ENCODE measurements around the gene FOXN1. TPM values are rescaled to one million over a fixed set of nuclear protein-coding genes. Genes with fewer than 3 reads are reported as not detected.

Gene FOXN1
- total and polyA plus RNA-seq, 2 of the 4 experiments (the other 2 are of a cell fraction): not detected

- H4K20me1 ChIP-seq (ENCODE audit: insufficient read depth, low read length): peaks cover 5% of the 10 kb centered on the region; the same call in 1 of the 2 replicates
- peaks cover 14% of the 10 kb centered on the region for H3K36me3 ChIP-seq (ENCODE audit: control insufficient read depth, insufficient read depth, low read length)
- H3K27ac ChIP-seq (ENCODE audit: insufficient read depth, low read length): no peak overlapping the region
- intact Hi-C loops (cut with micrococcal nuclease): no loop called here
- no peak overlapping the region for H3K18ac ChIP-seq (ENCODE audit: low read depth, low read length)
- no CpG with 5 or more reads among the region's 1 CpG for WGBS, 2 experiments (ENCODE audit: extremely low coverage in 2 of 2, insufficient read length in 1 of 2)
- no peak overlapping the region for H2BK15ac ChIP-seq (ENCODE audit: low read depth, low read length)
- no peak overlapping the region for H2BK5ac ChIP-seq (ENCODE audit: low read depth, low read length, poor library complexity, severe bottlenecking)
- no peak overlapping the region for H2AFZ ChIP-seq (replicated peaks; ENCODE audit: low read length, poor library complexity)
- ChIA-PET CTCF (no interaction called here), POLR2A (ENCODE audit: unreplicated experiment) (no interaction called here)
- BruUV-seq (replicated peaks): no TSS peak
- H4K91ac ChIP-seq (ENCODE audit: insufficient read depth, low read depth, low read length): no peak overlapping the region
- H4K8ac ChIP-seq (ENCODE audit: low read depth in 2 of 2, low read length in 2 of 2): no peak overlapping the region
- no peak overlapping the region for H3K23ac ChIP-seq (ENCODE audit: low read depth, low read length)
- no peak overlapping the region for H2AK9ac ChIP-seq (replicated peaks; ENCODE audit: low read depth, low read length, poor library complexity)
- 0 out of 2 replicates have a peak, but pooled peaks cover 4% of the 10 kb centered on the region for H3K9me1 ChIP-seq (ENCODE audit: insufficient read depth, low read length)
- no peak overlapping the region for H2BK120ac ChIP-seq (ENCODE audit: low read depth, low read length)
- peaks cover 16 to 36% of the 10 kb centered on the region in 2 experiments for H3K79me1 ChIP-seq (ENCODE audit: low read depth in 1 of 2, low read length in 2 of 2)
- H3K9me3 ChIP-seq (ENCODE audit: control insufficient read depth, insufficient read depth, low read length): no peaks in the 10 kb centered on the region
- H3K14ac ChIP-seq (replicated peaks; ENCODE audit: low read depth, low read length): no peak overlapping the region
- H3K4me1 ChIP-seq (ENCODE audit: control insufficient read depth, insufficient read depth, low read length): no peaks in the 10 kb centered on the region
- no peak overlapping the region for H2BK20ac ChIP-seq (ENCODE audit: low read depth, low read length)
- no peak for ATAC-seq (ENCODE audit: low read depth)
- H3K9ac ChIP-seq (ENCODE audit: low read depth, low read length): no peak overlapping the region
- no peak overlapping the region for H3K4me2 ChIP-seq (ENCODE audit: low read depth, low read length)
- no peaks in the 10 kb centered on the region for H3K27me3 ChIP-seq (ENCODE audit: control insufficient read depth, insufficient read depth, low read length)
- TF ChIP-seq POLR2A (IDR thresholded peaks at IDR 0.05; ENCODE audit: low read depth, low read length) (no peak), BHLHE40 (IDR thresholded peaks at IDR 0.05; ENCODE audit: low read depth, low read length) (no peak), RCOR1 (IDR thresholded peaks at IDR 0.05; ENCODE audit: insufficient replicate concordance, low read length) (no peak), MXI1 (IDR thresholded peaks at IDR 0.05; ENCODE audit: borderline replicate concordance, low read depth, low read length) (no peak), ELK1 (IDR thresholded peaks at IDR 0.05; ENCODE audit: borderline replicate concordance, low read depth, low read length) (no peak), CTCF (conservative IDR thresholded peaks at IDR 0.05; ENCODE audit: low read depth, low read length) (no peak), FOS (IDR thresholded peaks at IDR 0.05; ENCODE audit: low read depth, low read length) (no peak)
- dilution Hi-C loops (cut with HindIII; ENCODE audit: low sequenced_read_pairs, unreplicated experiment): no loop called here
- no peak overlapping the region for H3K4ac ChIP-seq (ENCODE audit: low read depth, low read length)
- no peak overlapping the region for H2AK5ac ChIP-seq (ENCODE audit: low read depth, low read length)
- no peak overlapping the region for H3K4me3 ChIP-seq (ENCODE audit: insufficient read depth, low read depth, low read length)
- H4K5ac ChIP-seq (ENCODE audit: low read depth, low read length): no peak overlapping the region
- DNase-seq: no peak
- H3K56ac ChIP-seq (ENCODE audit: extremely low read depth, insufficient read depth, low read length): no peak overlapping the region
- in situ Hi-C loops (cut with MboI; ENCODE audit: low sequenced_read_pairs): no loop called here
Measured at GRCh38 chr17:28569446-28569845, 63.3 kb downstream of the FOXN1 start.
